Activated CD8-positive, alpha-beta memory T cell treated with anti-CD3 and anti-CD28 coated beads for 48 hours (primary cell): ENCODE results near the gene NPR2.

ENCODE experiments used
- DNase-seq, 3 experiments: peaks; one replicate each; pipeline ENCODE4 v3.0.0-alpha.2; 2020; ENCODE audit warnings: low read depth in 2 of 3, low spot score in 2 of 3

The NPR2 gene

GRCh38 chr9:35829084-35829763, 37.8 kb downstream of the NPR2 start, which contains the start of gene TMEM8B:
TMEM8B (plus strand) TSS chr9:35829228; CDS start chr9:35829448, 220 bp downstream.
- DNase-seq = peak; percentile 81 to 97 (median 88)

- no peak for DNase-seq
Observed at GRCh38 chr9:35829764-35830096, 38.3 kb downstream of the NPR2 start.

GRCh38 chr9:35831040-35831439, 39.6 kb downstream of the NPR2 start:
- DNase-seq = no peak

GRCh38 chr9:35832814-35833213, 41.4 kb downstream of the NPR2 start:
- DNase-seq = no peak

GRCh38 chr9:35834260-35835215, 43.1 kb downstream of the NPR2 start:
- DNase-seq = no peak

- DNase-seq = no peak
Observed at GRCh38 chr9:35835216-35835632, 43.8 kb downstream of the NPR2 start.

- DNase-seq = no peak
Observed at GRCh38 chr9:35835766-35836165, 44.4 kb downstream of the NPR2 start.

GRCh38 chr9:35836595-35836994, 45.2 kb downstream of the NPR2 start:
- DNase-seq = no peak

- no peak for DNase-seq
Observed at GRCh38 chr9:35839926-35840325, 48.5 kb downstream of the NPR2 start.

- DNase-seq = no peak
Observed at GRCh38 chr9:35840881-35841644, 49.7 kb downstream of the NPR2 start.

- DNase-seq = no peak
Observed at GRCh38 chr9:35841645-35841900, 50.2 kb downstream of the NPR2 start.

- no peak for DNase-seq
Observed at GRCh38 chr9:35842020-35842745, 50.8 kb downstream of the NPR2 start.

- DNase-seq = no peak
Observed at GRCh38 chr9:35842795-35843194, 51.4 kb downstream of the NPR2 start.

- DNase-seq = no peak
Observed at GRCh38 chr9:35844628-35845270, 53.4 kb downstream of the NPR2 start.

GRCh38 chr9:35845824-35846771, 54.7 kb downstream of the NPR2 start:
- no peak for DNase-seq

GRCh38 chr9:35847792-35848572, 56.6 kb downstream of the NPR2 start:
- peak in 1 of 3 experiments; percentile 19 for DNase-seq

GRCh38 chr9:35852267-35852815, 61.0 kb downstream of the NPR2 start:
- DNase-seq = no peak
